OCI-LY7 (cell line): Measurements from ENCODE around the gene ASAH2. TPM values are rescaled to one million over a fixed set of nuclear protein-coding genes. Genes with fewer than 3 reads are reported as not detected.

ENCODE experiments used
- BruUV-seq: library from RNA; stranded (reverse); fragments of 400-500 nt; replicated peaks from 2 replicates; lab custom pipeline; 2021; lab: Mats Ljungman, UMichigan
- CTCF ChIA-PET: fragments of 300-600 bp; sonication (Branson Sonifier 250); formaldehyde crosslinking; loops from one replicate; lab custom pipeline; 2022; ENCODE audit warnings: antibody characterized with exemption; ENCODE audit not compliant: unreplicated experiment; lab: Charles Lee
- POLR2A ChIA-PET: fragments of 300-600 bp; sonication (Branson Sonifier 250); formaldehyde crosslinking; loops from one replicate; lab custom pipeline; 2022; ENCODE audit warnings: antibody characterized with exemption; lab: Charles Lee
- DNase-seq: peaks from one replicate; pipeline ENCODE4 v3.0.0-alpha.2; 2015; ENCODE audit warnings: low spot score
- H2AFZ ChIP-seq: fragments of 200-600 bp; sonication (generic), shearing (Covaris generic); 2 replicates; pipeline ENCODE4 v1.6.1; 2014; ENCODE audit warnings: mild to moderate bottlenecking, antibody characterized with exemption, low read length, moderate library complexity
- H3K27ac ChIP-seq: fragments of 200-600 bp; sonication (generic); 2 replicates; pipeline ENCODE4 v1.5.1; 2014; ENCODE audit warnings: mixed run types, low read depth, mild to moderate bottlenecking, moderate library complexity, low read length, inconsistent platforms; ENCODE audit not compliant: poor library complexity, severe bottlenecking
- H3K36me3 ChIP-seq: fragments of 200-600 bp; sonication (generic); 2 replicates; pipeline ENCODE4 v1.6.1; 2014; ENCODE audit warnings: mild to moderate bottlenecking, antibody characterized with exemption, low read length, moderate library complexity, mixed read lengths; ENCODE audit not compliant: insufficient read depth
- H3K4me1 ChIP-seq: fragments of 200-600 bp; sonication (generic); 2 replicates; pipeline ENCODE4 v1.5.1; 2014; ENCODE audit warnings: mild to moderate bottlenecking, low read length; ENCODE audit not compliant: insufficient read depth, poor library complexity, severe bottlenecking
- H3K4me2 ChIP-seq: fragments of 200-600 bp; sonication (generic); 2 replicates; pipeline ENCODE4 v1.6.1; 2014; ENCODE audit warnings: mild to moderate bottlenecking, low read length
- H3K4me3 ChIP-seq: fragments of 200-600 bp; sonication (generic); 2 replicates; pipeline ENCODE4 v1.5.1; 2014; ENCODE audit warnings: mild to moderate bottlenecking, low read depth, low read length; ENCODE audit not compliant: poor library complexity, severe bottlenecking
- H3K79me2 ChIP-seq: fragments of 200-600 bp; sonication (generic); 2 replicates; pipeline ENCODE4 v1.6.1; 2016; ENCODE audit warnings: low read depth, mild to moderate bottlenecking, low read length, moderate library complexity, mixed read lengths; ENCODE audit not compliant: insufficient read depth
- H3K9me2 ChIP-seq: fragments of 200-600 bp; sonication (generic); 2 replicates; pipeline ENCODE4 v1.6.1; 2016; ENCODE audit warnings: mild to moderate bottlenecking, low read length, mixed read lengths; ENCODE audit not compliant: insufficient read depth
- H3K9me3 ChIP-seq: fragments of 200-600 bp; sonication (generic); 2 replicates; pipeline ENCODE4 v1.6.1; 2014; ENCODE audit warnings: mild to moderate bottlenecking, mixed run types, low read length, mixed read lengths
- H4K20me1 ChIP-seq: fragments of 200-600 bp; sonication (generic); 2 replicates; pipeline ENCODE4 v1.6.1; 2014; ENCODE audit warnings: mild to moderate bottlenecking, antibody characterized with exemption, low read length, moderate library complexity, mixed read lengths; ENCODE audit not compliant: insufficient read depth
- EZH2phosphoT487 ChIP-seq: fragments of 200-600 bp; sonication (generic); IDR thresholded peaks from 2 replicates; pipeline ENCODE4 v1.6.1; 2018; ENCODE audit warnings: low read depth, borderline replicate concordance, mild to moderate bottlenecking, mixed run types, antibody characterized with exemption, low read length, moderate library complexity, mixed read lengths
- intact Hi-C: fragments of 100-400 bp; cut with micrococcal nuclease; formaldehyde crosslinking; loops from one replicate; pipeline ENCODE4 v1.10.0; 2022; ENCODE audit not compliant: unreplicated experiment
- total RNA-seq, 2 experiments: library from RNA; depleted of rRNA in 1 of 2; stranded (reverse); fragments of >200 nt in 1 of 2; shearing (Covaris generic) in 1 of 2; gene quantifications; 2 replicates each; pipeline ENCODE4 v1.2.3, GENCODE V29; 2014 to 2022
- TF ChIP-seq, protein P1 (sequence below): fragments of 200-600 bp; sonication (generic); conservative IDR thresholded peaks from 2 replicates; pipeline ENCODE4 v1.5.1; 2014; ENCODE audit warnings: mild to moderate bottlenecking, antibody characterized with exemption, low read length, moderate library complexity, mixed read lengths

ASAH2 gene
- total RNA-seq, 2 experiments from 2014 or later, result not detected

DNA sequence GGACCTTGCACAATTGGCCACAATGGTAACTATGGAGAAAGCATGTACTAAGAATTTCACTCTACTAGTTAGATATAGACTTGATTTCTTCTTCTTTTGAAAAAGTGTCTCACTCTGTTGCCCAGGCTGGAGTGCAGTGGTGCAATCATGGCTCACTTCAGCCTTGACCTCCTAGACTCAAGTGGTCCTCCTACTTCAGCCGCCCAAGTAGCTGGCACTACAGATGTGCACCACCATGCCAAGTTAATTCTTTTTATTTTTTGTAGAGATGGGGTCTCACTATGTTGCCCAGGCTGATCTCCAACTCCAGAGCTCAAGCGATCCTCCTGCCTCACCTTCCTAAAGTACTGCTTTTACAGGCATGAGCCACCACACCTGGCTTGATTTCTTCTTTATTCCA is 29.1 kb downstream of the ASAH2 start:
- Histone ChIP-seq H3K36me3 (no peaks in the 10 kb centered on the region), H3K9me3 (no peaks in the 10 kb centered on the region), H2AFZ (no peak overlapping the region), H3K4me3 (no peak overlapping the region), H4K20me1 (no peaks in the 10 kb centered on the region), H3K27ac (no peak overlapping the region), H3K9me2 (no peaks in the 10 kb centered on the region), H3K4me1 (no peaks in the 10 kb centered on the region), H3K4me2 (no peak overlapping the region), H3K79me2 (no peaks in the 10 kb centered on the region)
- DNase-seq, result no peak
- intact Hi-C loops, result no loop called here
- BruUV-seq, result no TSS peak
- no peak for TF ChIP-seq EZH2phosphoT487
- CTCF ChIA-PET, result no interaction called here
- POLR2A ChIA-PET, result no interaction called here

DNA sequence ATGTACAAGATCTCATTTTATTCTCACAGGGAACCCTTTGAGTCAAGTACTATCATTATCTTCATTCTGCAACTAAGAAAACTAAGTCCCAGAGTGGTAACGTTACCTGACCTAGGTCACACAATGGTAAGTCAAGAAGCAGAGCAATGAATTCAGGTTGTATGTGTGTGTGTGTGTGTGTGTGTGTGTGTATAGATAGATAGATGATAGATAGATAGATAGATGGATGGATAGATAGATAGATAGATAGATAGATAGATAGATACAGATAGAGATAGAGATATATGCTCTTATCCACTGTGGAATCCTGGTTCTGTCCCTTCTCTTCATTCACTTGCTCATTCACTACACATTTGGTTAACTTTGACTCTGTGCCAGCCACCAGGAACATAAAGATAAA is 29.8 kb downstream of the ASAH2 start:
- Histone ChIP-seq H2AFZ (no peak overlapping the region), H3K9me2 (no peaks in the 10 kb centered on the region), H4K20me1 (no peaks in the 10 kb centered on the region), H3K79me2 (no peaks in the 10 kb centered on the region), H3K27ac (no peak overlapping the region), H3K36me3 (no peaks in the 10 kb centered on the region), H3K4me3 (no peak overlapping the region), H3K4me2 (no peak overlapping the region), H3K9me3 (no peaks in the 10 kb centered on the region), H3K4me1 (no peaks in the 10 kb centered on the region)
- ChIA-PET POLR2A (no interaction called here), CTCF (no interaction called here)
- no peak for DNase-seq
- BruUV-seq, result no TSS peak
- TF ChIP-seq, protein P1, sequence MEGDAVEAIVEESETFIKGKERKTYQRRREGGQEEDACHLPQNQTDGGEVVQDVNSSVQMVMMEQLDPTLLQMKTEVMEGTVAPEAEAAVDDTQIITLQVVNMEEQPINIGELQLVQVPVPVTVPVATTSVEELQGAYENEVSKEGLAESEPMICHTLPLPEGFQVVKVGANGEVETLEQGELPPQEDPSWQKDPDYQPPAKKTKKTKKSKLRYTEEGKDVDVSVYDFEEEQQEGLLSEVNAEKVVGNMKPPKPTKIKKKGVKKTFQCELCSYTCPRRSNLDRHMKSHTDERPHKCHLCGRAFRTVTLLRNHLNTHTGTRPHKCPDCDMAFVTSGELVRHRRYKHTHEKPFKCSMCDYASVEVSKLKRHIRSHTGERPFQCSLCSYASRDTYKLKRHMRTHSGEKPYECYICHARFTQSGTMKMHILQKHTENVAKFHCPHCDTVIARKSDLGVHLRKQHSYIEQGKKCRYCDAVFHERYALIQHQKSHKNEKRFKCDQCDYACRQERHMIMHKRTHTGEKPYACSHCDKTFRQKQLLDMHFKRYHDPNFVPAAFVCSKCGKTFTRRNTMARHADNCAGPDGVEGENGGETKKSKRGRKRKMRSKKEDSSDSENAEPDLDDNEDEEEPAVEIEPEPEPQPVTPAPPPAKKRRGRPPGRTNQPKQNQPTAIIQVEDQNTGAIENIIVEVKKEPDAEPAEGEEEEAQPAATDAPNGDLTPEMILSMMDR, result no peak
- TF ChIP-seq EZH2phosphoT487, result no peak
- intact Hi-C loops, result no loop called here

DNA sequence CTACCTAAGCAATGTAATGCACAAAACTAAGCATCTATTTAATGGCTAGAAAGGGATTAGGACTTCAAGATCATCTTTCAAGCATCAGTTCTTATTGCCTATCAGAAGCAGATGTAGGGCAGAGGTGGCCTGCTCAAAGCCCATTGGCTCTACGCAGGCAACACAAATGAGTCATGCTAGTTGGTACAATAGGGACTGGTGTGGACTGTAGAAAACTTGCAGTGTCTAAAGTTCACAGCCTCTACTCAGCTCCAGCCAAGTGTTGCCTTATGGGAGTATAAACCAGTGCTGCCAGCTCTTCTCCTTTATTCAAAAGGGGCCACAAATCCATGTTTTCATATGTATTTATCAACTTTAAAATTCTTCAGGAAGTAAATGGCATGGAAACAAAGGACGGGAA is 31.7 kb downstream of the ASAH2 start:
- no peaks in the 10 kb centered on the region for H3K79me2 ChIP-seq
- H3K36me3 ChIP-seq, result no peaks in the 10 kb centered on the region
- ChIA-PET POLR2A (no interaction called here), CTCF (no interaction called here)
- TF ChIP-seq, protein P1, result no peak
- no peak for TF ChIP-seq EZH2phosphoT487
- H3K9me3 ChIP-seq, result no peaks in the 10 kb centered on the region
- no peak overlapping the region for H2AFZ ChIP-seq
- H3K27ac ChIP-seq, result no peak overlapping the region
- intact Hi-C loops, result no loop called here
- H3K4me1 ChIP-seq, result no peaks in the 10 kb centered on the region
- no peaks in the 10 kb centered on the region for H4K20me1 ChIP-seq
- no peak overlapping the region for H3K4me2 ChIP-seq
- no peak for DNase-seq
- H3K9me2 ChIP-seq, result no peaks in the 10 kb centered on the region
- no TSS peak for BruUV-seq
- H3K4me3 ChIP-seq, result no peak overlapping the region
